Loucy (cell line): ENCODE measurements around the gene NIPSNAP2.
"Not testable (repeated sequence)": the region's sequence is repeated elsewhere in the genome, so short reads cannot be mapped to it uniquely, and the experiment has no call there.

Experiments used
- H2AFZ ChIP-seq: fragments of 200-600 bp; sonication (generic); 2 replicates; pipeline ENCODE4 v1.6.0; 2016; ENCODE audit warnings: antibody characterized with exemption, mild to moderate bottlenecking, low read length, moderate library complexity
- H3F3A ChIP-seq: fragments of 200-600 bp; 2 replicates; pipeline ENCODE4 v1.6.0; 2016; ENCODE audit warnings: antibody characterized with exemption, low read depth, mild to moderate bottlenecking
- H3K27me3 ChIP-seq: fragments of 200-600 bp; sonication (generic); 2 replicates; pipeline ENCODE4 v1.6.1; 2014; ENCODE audit warnings: low read length, mild to moderate bottlenecking; ENCODE audit not compliant: insufficient read depth, poor library complexity, severe bottlenecking
- H3K36me3 ChIP-seq: fragments of 200-600 bp; sonication (generic); 2 replicates; pipeline ENCODE4 v1.6.1; 2016; ENCODE audit warnings: low read length; ENCODE audit not compliant: insufficient read depth
- H3K4me1 ChIP-seq: fragments of 200-600 bp; sonication (generic); 2 replicates; pipeline ENCODE4 v1.5.1; 2014; ENCODE audit warnings: low read length, mild to moderate bottlenecking; ENCODE audit not compliant: insufficient read depth, poor library complexity, severe bottlenecking
- H3K4me2 ChIP-seq: fragments of 200-600 bp; sonication (generic); 2 replicates; pipeline ENCODE4 v1.6.0; 2014; ENCODE audit warnings: antibody characterized with exemption, low read length, low read depth, mild to moderate bottlenecking; ENCODE audit not compliant: poor library complexity, severe bottlenecking
- H3K4me3 ChIP-seq: fragments of 200-600 bp; sonication (generic); 2 replicates; pipeline ENCODE4 v1.5.1; 2014; ENCODE audit warnings: low read length, mild to moderate bottlenecking, mixed read lengths; ENCODE audit not compliant: poor library complexity, severe bottlenecking
- H3K79me2 ChIP-seq: fragments of 200-600 bp; sonication (generic); 2 replicates; pipeline ENCODE4 v1.6.1; 2014; ENCODE audit warnings: low read length; ENCODE audit not compliant: insufficient read depth
- H3K9ac ChIP-seq: fragments of 200-600 bp; sonication (generic); 2 replicates; pipeline ENCODE4 v1.6.0; 2014; ENCODE audit warnings: mild to moderate bottlenecking, low read depth, low read length, moderate library complexity; ENCODE audit not compliant: poor library complexity, severe bottlenecking
- H3K9me2 ChIP-seq: fragments of 200-600 bp; sonication (generic); replicated peaks from 2 replicates; pipeline ENCODE4 v1.6.1; 2016; ENCODE audit warnings: low read depth, low read length, mixed read lengths
- H3K9me3 ChIP-seq: fragments of 200-600 bp; sonication (generic); 2 replicates; pipeline ENCODE4 v1.6.1; 2014; ENCODE audit warnings: mild to moderate bottlenecking, antibody characterized with exemption, low read length, low read depth; ENCODE audit not compliant: insufficient read depth
- H4K20me1 ChIP-seq: fragments of 200-600 bp; sonication (generic); 2 replicates; pipeline ENCODE4 v1.6.0; 2014; ENCODE audit warnings: antibody characterized with exemption, low read length, mild to moderate bottlenecking; ENCODE audit not compliant: insufficient read depth, poor library complexity, severe bottlenecking
- CTCF ChIP-seq: fragments of 200-600 bp; sonication (generic); conservative IDR thresholded peaks from 2 replicates; pipeline ENCODE4 v1.5.1; 2014; ENCODE audit warnings: mild to moderate bottlenecking, antibody characterized with exemption, low read length
- EZH2phosphoT487 ChIP-seq: fragments of 200-600 bp; IDR thresholded peaks from 2 replicates; pipeline ENCODE4 v1.6.1; 2018; ENCODE audit warnings: antibody characterized with exemption, mild to moderate bottlenecking, moderate library complexity, borderline replicate concordance

The NIPSNAP2 gene

GRCh38 chr7:56040730-56041129 lies 76.3 kb downstream of the NIPSNAP2 start:
- H3K79me2 ChIP-seq: no peaks in the 10 kb centered on the region
- H4K20me1 ChIP-seq: no peaks in the 10 kb centered on the region
- H3F3A ChIP-seq: no peaks in the 10 kb centered on the region
- no peak overlapping the region for H3K4me2 ChIP-seq
- H3K36me3 ChIP-seq: no peaks in the 10 kb centered on the region
- no peak overlapping the region for H3K4me3 ChIP-seq
- H3K9me2 ChIP-seq: no peaks in the 10 kb centered on the region
- H3K9me3 ChIP-seq: no peaks in the 10 kb centered on the region
- TF ChIP-seq CTCF (no peak), EZH2phosphoT487 (no peak)
- no peak overlapping the region for H2AFZ ChIP-seq
- H3K27me3 ChIP-seq: no peaks in the 10 kb centered on the region
- no peaks in the 10 kb centered on the region for H3K4me1 ChIP-seq
- H3K9ac ChIP-seq: no peak overlapping the region

DNA sequence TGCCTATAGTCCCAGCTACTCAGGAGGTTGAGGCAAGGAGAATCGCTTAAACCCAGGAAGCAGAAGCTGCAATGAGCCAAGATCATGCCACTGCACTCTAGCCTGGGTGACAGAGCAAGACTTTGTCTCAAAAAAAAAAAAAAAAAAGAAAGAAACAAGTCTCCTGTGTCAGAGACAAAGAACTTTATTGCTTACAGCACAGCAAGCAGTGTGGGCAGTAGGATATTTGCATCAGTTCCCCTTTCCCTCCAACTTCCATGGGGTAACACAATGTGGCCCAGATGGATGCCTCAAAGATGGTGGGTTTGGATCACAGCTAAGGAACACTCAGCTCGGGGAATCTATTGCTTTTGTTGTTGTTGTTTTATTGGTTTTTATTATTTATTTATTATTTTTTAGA lies 81.4 kb downstream of the NIPSNAP2 start:
- H4K20me1 ChIP-seq, H2AFZ ChIP-seq: not testable (repeated sequence)

DNA sequence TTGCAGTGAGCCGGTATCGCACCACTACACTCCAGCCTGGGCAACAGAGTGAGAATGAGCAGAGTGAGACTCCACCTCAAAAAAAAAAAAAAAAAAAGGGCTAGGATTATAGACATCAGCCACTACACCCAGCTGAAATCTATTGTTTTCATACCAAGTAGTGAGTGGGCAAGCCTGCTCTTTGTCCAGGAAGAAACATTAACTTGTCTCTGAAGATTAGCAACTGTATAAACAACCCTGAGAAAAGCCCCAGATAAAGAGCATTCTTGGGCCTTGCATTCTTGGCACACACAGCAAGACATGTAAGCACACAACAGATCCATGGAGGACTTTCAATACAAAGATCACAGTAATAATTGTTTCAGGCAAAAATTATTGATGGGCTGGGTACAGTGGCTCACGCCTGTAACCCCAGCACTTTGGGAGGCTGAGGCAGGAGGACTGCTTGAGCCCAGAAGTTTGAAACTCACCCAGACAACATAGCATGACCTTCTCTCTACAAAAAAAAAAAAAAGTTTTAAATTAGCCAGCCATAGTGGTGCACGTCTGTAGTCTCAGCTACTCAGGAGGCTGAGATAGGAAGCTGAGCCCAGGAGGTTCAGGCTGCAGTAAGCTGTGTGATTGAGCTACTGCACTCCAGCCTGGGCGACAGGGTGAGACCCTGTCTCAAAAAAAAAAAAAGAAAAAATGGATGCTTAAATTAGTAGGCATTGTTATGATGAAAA lies 82.5 kb downstream of the NIPSNAP2 start:
- peaks cover 2% of the 10 kb centered on the region for H4K20me1 ChIP-seq
- no peak for TF ChIP-seq CTCF
- TF ChIP-seq EZH2phosphoT487: no peak
- H3K9ac ChIP-seq: no peak overlapping the region
- no peak overlapping the region for H2AFZ ChIP-seq
- H3K9me3 ChIP-seq: no peaks in the 10 kb centered on the region
- no peak overlapping the region for H3K4me3 ChIP-seq
- no peaks in the 10 kb centered on the region for H3K9me2 ChIP-seq
- H3K4me1 ChIP-seq: peaks cover 9% of the 10 kb centered on the region
- no peaks in the 10 kb centered on the region for H3K36me3 ChIP-seq
- peaks cover 20% of the 10 kb centered on the region for H3K79me2 ChIP-seq
- H3K4me2 ChIP-seq: no peak overlapping the region
- H3K27me3 ChIP-seq: peaks cover under 1% of the 10 kb centered on the region
- no peaks in the 10 kb centered on the region for H3F3A ChIP-seq

More for the DNA sequence above, 81.4 kb downstream of the NIPSNAP2 start:
- not testable (repeated sequence) for H3F3A ChIP-seq, H3K36me3 ChIP-seq, H3K4me3 ChIP-seq, H3K4me1 ChIP-seq, H3K4me2 ChIP-seq, H3K9me3 ChIP-seq, H3K27me3 ChIP-seq, H3K9me2 ChIP-seq, H3K9ac ChIP-seq
- H3K79me2 ChIP-seq: peaks cover 10% of the 10 kb centered on the region

DNA sequence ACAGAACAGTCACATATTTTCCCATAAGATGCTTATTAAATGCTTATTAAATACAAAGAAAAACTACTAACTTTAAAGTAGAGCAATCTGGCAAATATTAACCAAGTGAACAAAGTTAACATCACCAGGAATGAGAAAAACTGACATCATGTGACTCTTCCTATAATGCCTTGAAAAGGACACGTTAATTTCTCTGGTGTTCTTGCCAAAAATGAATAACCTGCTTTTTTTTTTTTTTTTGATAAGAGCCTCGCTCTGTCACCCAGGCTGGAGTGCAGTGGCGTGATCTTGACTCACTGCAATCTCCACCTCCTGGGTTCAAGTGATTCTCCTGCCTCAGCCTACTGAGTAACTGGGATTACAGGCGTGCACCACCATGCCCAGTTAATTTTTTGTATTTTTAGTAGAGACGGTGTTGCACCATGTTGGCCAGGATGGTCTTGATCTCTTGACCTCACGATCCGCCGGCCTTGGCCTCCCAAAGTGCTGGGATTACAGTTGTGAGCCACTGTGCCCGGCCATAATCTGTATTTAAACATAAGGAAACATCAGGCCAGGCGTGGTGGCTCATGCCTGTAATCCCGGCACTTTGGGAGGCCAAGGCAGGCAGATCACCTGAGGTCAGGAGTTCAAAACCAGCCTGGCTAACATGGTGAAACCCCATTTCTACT lies 83.2 kb downstream of the NIPSNAP2 start:
- not testable (repeated sequence) for H3K9ac ChIP-seq, H3K4me2 ChIP-seq, H3F3A ChIP-seq, H2AFZ ChIP-seq, H3K27me3 ChIP-seq, H3K9me2 ChIP-seq, H4K20me1 ChIP-seq, H3K4me3 ChIP-seq, H3K9me3 ChIP-seq, H3K36me3 ChIP-seq
- peaks cover 27% of the 10 kb centered on the region for H3K79me2 ChIP-seq
- peaks cover 11% of the 10 kb centered on the region for H3K4me1 ChIP-seq
